ENCODE data around the gene NELFB. TPM values are rescaled to one million over a fixed set of nuclear protein-coding genes. Genes with fewer than 3 reads are reported as not detected.

The NELFB gene
- polyA plus RNA-seq, 3 donors, result 17.3 to 44.2 (median 18.8) TPM

GRCh38 chr9:137273095-137273490 is 18.0 kb downstream of the NELFB start:
- WGBS (ENCODE audit: insufficient coverage), result 95% methylated on average over 13 of the region's 13 CpGs
- H3K27ac ChIP-seq (ENCODE audit: low read depth in 1 of 2, low read length in 2 of 2), result no peak overlapping the region
- intact Hi-C loops (cut with micrococcal nuclease), result no loop called here
- peaks cover 16 to 56% of the 10 kb centered on the region in 2 donors for H3K36me3 ChIP-seq (replicated peaks in 1 of 2; ENCODE audit: control insufficient read depth in 1 of 2, insufficient read depth in 2 of 2, low read length in 2 of 2)
- H3K79me2 ChIP-seq (ENCODE audit: insufficient read depth, low read length), result peaks cover 22% of the 10 kb centered on the region
- H3K4me2 ChIP-seq (replicated peaks; ENCODE audit: extremely low read depth, low read length, poor library complexity, severe bottlenecking), result no peak overlapping the region
- no peak for DNase-seq
- H3K4me3 Mint-ChIP-seq, result no peak overlapping the region
- no peaks in the 10 kb centered on the region for H3K9me3 ChIP-seq (replicated peaks in 1 of 2; ENCODE audit: control insufficient read depth in 1 of 2, insufficient read depth in 1 of 2, low read length in 2 of 2)
- H3K36me3 Mint-ChIP-seq, result peaks cover 22 to 53% of the 10 kb centered on the region in 2 donors
- H3K4me1 Mint-ChIP-seq, result peaks cover 50% of the 10 kb centered on the region
- H3K9ac ChIP-seq (ENCODE audit: insufficient read depth, low read length, poor library complexity, severe bottlenecking), result no peak overlapping the region
- H3K27me3 ChIP-seq (ENCODE audit: control insufficient read depth in 2 of 2, insufficient read depth in 2 of 2, low read length in 2 of 2), result no peaks in the 10 kb centered on the region
- no peak overlapping the region for H3K4me3 ChIP-seq (replicated peaks in 1 of 3; ENCODE audit: low read depth in 2 of 3, low read length in 3 of 3)
- no peak overlapping the region for H2AFZ ChIP-seq (ENCODE audit: insufficient read depth, low read depth, low read length, poor library complexity, severe bottlenecking)
- no peaks in the 10 kb centered on the region for H3K9me3 Mint-ChIP-seq
- H4K20me1 ChIP-seq (ENCODE audit: insufficient read depth, low read length), result peaks cover 29% of the 10 kb centered on the region
- TF ChIP-seq CTCF (IDR thresholded peaks at IDR 0.05), result no peak
- H3K27me3 Mint-ChIP-seq (ENCODE audit: low read depth in 3 of 3), result peaks cover 0 to 4% (median 2%) of the 10 kb centered on the region in 3 donors
- H3K27ac Mint-ChIP-seq, result no peak overlapping the region
- peaks cover 44 to 57% of the 10 kb centered on the region in 2 donors for H3K4me1 ChIP-seq (ENCODE audit: control insufficient read depth in 1 of 2, insufficient read depth in 2 of 2, low read length in 2 of 2)

- Histone ChIP-seq H3K9ac (ENCODE audit: insufficient read depth, low read length, poor library complexity, severe bottlenecking) (no peak overlapping the region), H4K20me1 (ENCODE audit: insufficient read depth, low read length) (peaks cover 30% of the 10 kb centered on the region), H3K27ac (ENCODE audit: low read depth in 1 of 2, low read length in 2 of 2) (no peak overlapping the region), H3K36me3 (replicated peaks in 1 of 2; ENCODE audit: control insufficient read depth in 1 of 2, insufficient read depth in 2 of 2, low read length in 2 of 2) (peaks cover 16 to 52% of the 10 kb centered on the region in 2 donors), H3K4me2 (replicated peaks; ENCODE audit: extremely low read depth, low read length, poor library complexity, severe bottlenecking) (no peak overlapping the region), H3K79me2 (ENCODE audit: insufficient read depth, low read length) (peaks cover 28% of the 10 kb centered on the region), H3K4me3 (replicated peaks in 1 of 3; ENCODE audit: low read depth in 2 of 3, low read length in 3 of 3) (no peak overlapping the region), H3K9me3 (replicated peaks in 1 of 2; ENCODE audit: control insufficient read depth in 1 of 2, insufficient read depth in 1 of 2, low read length in 2 of 2) (no peaks in the 10 kb centered on the region), H3K27me3 (ENCODE audit: control insufficient read depth in 2 of 2, insufficient read depth in 2 of 2, low read length in 2 of 2) (no peaks in the 10 kb centered on the region), H2AFZ (ENCODE audit: insufficient read depth, low read depth, low read length, poor library complexity, severe bottlenecking) (no peak overlapping the region), H3K4me1 (ENCODE audit: control insufficient read depth in 1 of 2, insufficient read depth in 2 of 2, low read length in 2 of 2) (peaks cover 38 to 56% of the 10 kb centered on the region in 2 donors)
- H3K9me3 Mint-ChIP-seq, result no peaks in the 10 kb centered on the region
- peaks cover 19 to 52% of the 10 kb centered on the region in 2 donors for H3K36me3 Mint-ChIP-seq
- DNase-seq, result no peak
- WGBS (ENCODE audit: insufficient coverage), result 90% methylated on average over 15 of the region's 15 CpGs
- intact Hi-C loops (cut with micrococcal nuclease), result no loop called here
- H3K27ac Mint-ChIP-seq, result peak overlapping the region in 2 of 7 donors; percentile 13 to 45
- no peak for TF ChIP-seq CTCF (IDR thresholded peaks at IDR 0.05)
- peaks cover 43% of the 10 kb centered on the region for H3K4me1 Mint-ChIP-seq
- H3K27me3 Mint-ChIP-seq (ENCODE audit: low read depth in 3 of 3), result peaks cover 0 to 4% (median 2%) of the 10 kb centered on the region in 3 donors
- H3K4me3 Mint-ChIP-seq, result no peak overlapping the region
Measured at GRCh38 chr9:137273611-137274320, 18.6 kb downstream of the NELFB start.
